Measurements from ENCODE around the gene CDH22. TPM values are rescaled to one million over a fixed set of nuclear protein-coding genes. Genes with fewer than 3 reads are reported as not detected.

The CDH22 gene
- total RNA-seq, 1 donor from 2014 or later = 1.7 TPM

GRCh38 chr20:46260936-46261454 lies 47.3 kb downstream of the CDH22 start:
- no peak overlapping the region for H3K27ac ChIP-seq

GRCh38 chr20:46260480-46260879 lies 47.8 kb downstream of the CDH22 start:
- Histone ChIP-seq H3K9me3 (no peaks in the 10 kb centered on the region), H3K36me3 (no peaks in the 10 kb centered on the region), H3K4me3 (no peak overlapping the region), H3K27me3 (no peaks in the 10 kb centered on the region), H3K4me1 (peaks cover 7% of the 10 kb centered on the region), H3K27ac (no peak overlapping the region)
- intact Hi-C loops (cut with DNase I) = no loop called here
- TF ChIP-seq POLR2A (IDR thresholded peaks at IDR 0.05) (no peak), POLR2AphosphoS5 (IDR thresholded peaks at IDR 0.05; ENCODE audit: insufficient read depth in 1 of 2, low read depth in 1 of 2) (no peak), CTCF (IDR thresholded peaks at IDR 0.05) (no peak)
- no peak for DNase-seq (ENCODE audit: extremely low spot score in 2 of 2)

More at GRCh38 chr20:46260936-46261454, 47.3 kb downstream of the CDH22 start:
- Histone ChIP-seq H3K4me3 (no peak overlapping the region), H3K4me1 (peaks cover 2% of the 10 kb centered on the region), H3K36me3 (no peaks in the 10 kb centered on the region), H3K27me3 (no peaks in the 10 kb centered on the region), H3K9me3 (no peaks in the 10 kb centered on the region)
- intact Hi-C loops (cut with DNase I) = no loop called here
- TF ChIP-seq POLR2A (IDR thresholded peaks at IDR 0.05) (no peak), CTCF (IDR thresholded peaks at IDR 0.05) (no peak), POLR2AphosphoS5 (IDR thresholded peaks at IDR 0.05; ENCODE audit: insufficient read depth in 1 of 2, low read depth in 1 of 2) (no peak)
- DNase-seq (ENCODE audit: extremely low spot score in 2 of 2) = no peak

- Histone ChIP-seq H3K4me3 (no peak overlapping the region), H3K27me3 (no peaks in the 10 kb centered on the region), H3K27ac (no peak overlapping the region), H3K4me1 (peaks cover 10% of the 10 kb centered on the region), H3K36me3 (no peaks in the 10 kb centered on the region), H3K9me3 (no peaks in the 10 kb centered on the region)
- intact Hi-C loops (cut with DNase I) = no loop called here
- TF ChIP-seq POLR2A (IDR thresholded peaks at IDR 0.05) (no peak), CTCF (IDR thresholded peaks at IDR 0.05) (no peak), POLR2AphosphoS5 (IDR thresholded peaks at IDR 0.05; ENCODE audit: insufficient read depth in 1 of 2, low read depth in 1 of 2) (no peak)
- no peak for DNase-seq (ENCODE audit: extremely low spot score in 2 of 2)
These were observed 48.9 kb downstream of the CDH22 start for GRCh38 chr20:46259260-46259859.

GRCh38 chr20:46257887-46258286 lies 50.4 kb downstream of the CDH22 start:
- Histone ChIP-seq H3K27me3 (no peaks in the 10 kb centered on the region), H3K4me1 (peaks cover 10% of the 10 kb centered on the region)

More at GRCh38 chr20:46257887-46258286, 50.4 kb downstream of the CDH22 start:
- no peak for DNase-seq (ENCODE audit: extremely low spot score in 2 of 2)
- Histone ChIP-seq H3K4me3 (no peak overlapping the region), H3K9me3 (no peaks in the 10 kb centered on the region), H3K27ac (no peak overlapping the region), H3K36me3 (no peaks in the 10 kb centered on the region)
- intact Hi-C loops (cut with DNase I) = no loop called here
- TF ChIP-seq CTCF (IDR thresholded peaks at IDR 0.05) = no peak
- no peak for TF ChIP-seq POLR2AphosphoS5 (IDR thresholded peaks at IDR 0.05; ENCODE audit: insufficient read depth in 1 of 2, low read depth in 1 of 2)
- no peak for TF ChIP-seq POLR2A (IDR thresholded peaks at IDR 0.05)
